ENCODE results near the gene KCNJ12.
"Not testable (repeated sequence)": the region's sequence is repeated elsewhere in the genome, so short reads cannot be mapped to it uniquely, and the experiment has no call there.

DNA sequence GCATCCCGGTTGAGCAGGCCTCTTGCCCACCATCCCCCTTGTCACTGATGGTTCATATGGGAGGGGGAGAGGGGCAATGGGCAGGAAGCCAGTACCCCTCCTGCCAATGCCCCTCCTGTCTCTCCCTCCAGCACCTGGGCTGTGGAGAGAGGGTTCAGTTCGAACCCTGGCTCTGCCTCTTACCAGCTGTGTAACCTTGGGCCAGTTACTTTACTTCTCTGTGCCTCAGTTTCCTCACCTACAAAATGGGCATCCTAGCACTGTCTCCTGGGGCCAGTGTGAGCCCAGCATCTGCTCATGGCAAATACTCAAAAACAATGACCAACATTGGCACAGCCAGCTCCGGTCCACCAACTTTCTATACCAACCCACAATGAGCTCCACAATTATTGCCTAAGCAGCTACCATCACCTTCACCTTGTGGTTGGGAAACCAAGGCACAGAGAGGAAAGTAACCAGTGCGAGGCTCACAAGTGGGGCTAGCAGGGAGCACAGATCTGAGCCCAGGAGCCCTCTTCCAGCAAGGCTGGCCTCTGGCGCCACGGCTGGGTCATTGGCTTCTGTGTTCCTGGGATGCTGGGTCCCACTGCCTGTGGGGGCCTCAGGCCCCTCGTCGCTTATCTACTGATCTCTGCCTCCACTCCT, 38.1 kb upstream of the KCNJ12 start:
- not testable (repeated sequence) for TF ChIP-seq CTCF, POLR2A (IDR thresholded peaks at IDR 0.05)
